Articular chondrocyte of knee joint (primary cell): Measurements from ENCODE around the gene TMEM271. TPM values are rescaled to one million over a fixed set of nuclear protein-coding genes. Genes with fewer than 3 reads are reported as not detected.

Source experiments
- total RNA-seq: library from RNA; depleted of rRNA; stranded (reverse); fragments of >200 nt; gene quantifications from 2 replicates; pipeline ENCODE4 v1.2.3, GENCODE V29; 2012

Gene TMEM271, protein sequence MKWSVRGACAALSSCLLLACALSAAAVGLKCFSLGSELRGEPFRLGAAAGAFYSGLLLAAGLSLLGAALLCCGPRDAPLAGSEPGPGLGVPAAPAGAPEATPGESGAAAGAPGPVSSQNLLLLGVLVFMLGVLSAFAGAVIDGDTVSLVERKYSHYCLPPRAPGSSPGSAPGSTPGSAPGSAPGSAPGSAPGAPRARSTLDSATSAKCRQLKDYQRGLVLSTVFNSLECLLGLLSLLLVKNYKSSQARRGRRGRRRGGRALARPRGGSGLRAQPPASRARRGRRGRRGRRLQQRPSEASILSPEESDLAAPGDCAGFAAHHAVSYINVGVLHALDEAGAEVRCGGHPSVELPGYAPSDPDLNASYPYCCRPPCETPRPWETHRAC
- not detected in 2 replicates for total RNA-seq

DNA sequence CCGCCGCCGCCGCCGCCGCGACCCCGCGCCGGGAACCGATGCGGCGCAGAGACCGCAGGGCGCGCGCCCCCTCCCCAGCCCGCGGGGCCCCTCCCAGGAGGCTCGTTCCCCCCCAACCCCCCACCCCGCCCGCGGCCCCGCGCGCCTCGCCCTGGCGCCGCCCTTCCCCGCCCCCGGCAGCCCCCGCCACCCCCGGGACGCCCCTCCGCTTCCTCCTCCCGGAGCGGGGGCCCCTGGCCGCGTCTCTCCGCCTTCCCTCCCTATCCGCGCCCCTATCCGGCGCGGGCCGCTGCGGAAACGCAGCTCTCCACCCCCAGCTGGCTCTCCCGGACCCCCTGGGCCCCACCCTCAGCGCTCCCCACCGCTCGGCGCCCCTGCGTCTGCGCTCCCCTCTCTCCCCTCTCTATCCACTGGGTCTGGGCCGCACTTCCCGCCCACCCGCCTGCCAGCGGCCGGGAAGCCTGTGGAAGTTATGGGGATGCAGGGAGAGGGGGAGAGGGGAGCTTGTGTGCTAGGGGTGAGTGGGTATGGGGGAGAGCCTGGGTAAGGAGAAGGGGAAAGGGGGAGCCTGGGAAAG, at the start of gene TMEM271:
TSS of gene TMEM271 (minus strand) at position 51 of the 577 bp plus-strand sequence. CDS start 233 bp downstream, outside the sequence.

DNA sequence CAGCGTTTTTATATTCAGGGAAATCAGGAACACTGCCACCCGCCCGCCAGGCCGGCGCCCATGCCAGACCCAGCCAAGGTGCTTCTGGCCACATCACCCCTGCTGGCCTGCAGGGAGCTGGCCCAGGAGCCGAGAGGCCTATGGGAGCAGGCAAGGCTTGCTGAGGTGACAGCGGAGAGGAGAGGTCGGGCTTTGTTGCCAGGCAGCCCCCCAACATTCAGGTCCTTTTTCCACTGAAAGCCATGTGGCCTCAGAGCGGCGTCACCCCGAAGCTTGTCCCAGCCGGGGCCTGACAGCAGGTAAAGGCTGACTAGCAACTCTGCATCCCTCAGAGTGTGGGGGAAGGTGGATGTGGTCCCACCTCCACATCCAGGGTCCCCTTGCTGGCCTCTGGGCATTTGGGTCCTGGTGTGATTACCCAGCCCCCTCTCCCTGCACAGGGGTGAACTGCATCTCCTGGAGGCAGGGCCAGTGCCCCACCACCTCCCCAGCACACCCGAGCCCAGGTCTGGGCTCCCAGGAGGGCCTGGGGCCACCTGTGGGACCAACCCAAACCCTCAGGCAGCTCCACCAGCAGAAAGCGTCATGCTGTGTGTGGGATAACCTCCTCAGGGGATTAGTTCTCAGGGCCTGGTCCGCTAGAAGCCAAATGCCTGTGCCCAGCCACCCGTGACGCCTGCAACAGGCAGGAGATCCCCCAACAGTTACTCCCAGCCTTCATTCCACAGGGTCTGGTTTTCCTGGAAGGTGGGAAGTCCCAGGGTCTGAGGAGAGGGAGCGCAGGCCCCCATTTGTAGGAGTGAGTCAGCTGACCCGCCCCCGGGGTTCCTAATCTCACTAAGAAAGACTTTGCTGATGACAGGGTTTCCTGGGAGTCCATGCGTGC, 48.9 kb upstream of the TMEM271 start, which contains the start of gene PDE6B:
TSS of gene PDE6B (plus strand) at position 869 of the 886 bp plus-strand sequence. CDS start 54 bp downstream, outside the sequence.

Other genes with a start within 250 kb of the TMEM271 start
- 20.0 and 20.8 TPM in 2 replicates for gene ZNF141, start 238.5 kb downstream of the TMEM271 start, total RNA-seq
- 19.5 and 21.7 TPM in 2 replicates for gene ZNF721, start 77.1 kb downstream of the TMEM271 start, total RNA-seq
- gene PIGG, start 77.1 kb downstream of the TMEM271 start, total RNA-seq, result 37.8 and 39.6 TPM in 2 replicates
- 0.43 and 1.3 TPM in 2 replicates for gene PDE6B, start 49.3 kb upstream of the TMEM271 start, total RNA-seq
- 58.8 and 84.8 TPM in 2 replicates for gene ATP5ME, start 98.0 kb upstream of the TMEM271 start, total RNA-seq
- gene MYL5, start 98.2 kb upstream of the TMEM271 start, total RNA-seq, result 17.1 and 18.0 TPM in 2 replicates
- gene SLC49A3, start 112.9 kb upstream of the TMEM271 start, total RNA-seq, result 10.7 and 11.1 TPM in 2 replicates
- gene PCGF3, start 129.5 kb upstream of the TMEM271 start, total RNA-seq, result 24.0 and 27.2 TPM in 2 replicates
- 0.13 TPM in 1 of 2 replicates, not detected in the other for gene CPLX1, start 249.8 kb upstream of the TMEM271 start, total RNA-seq